HG02759 (cell line): ENCODE measurements around the gene LTB4R.
A peak's percentile ranks its signal among the peaks of the same experiment; 100 is the strongest.

ENCODE experiments used
- ATAC-seq: cut with Tn5 transposase; IDR thresholded peaks from one replicate; pipeline ENCODE4 v1.9.1; 2021; ENCODE audit warnings: mild to moderate bottlenecking, moderate library complexity; ENCODE audit not compliant: unreplicated experiment

The LTB4R gene

GRCh38 chr14:24299255-24300191 is 11.8 kb upstream of the LTB4R start, which contains the start of the genes DHRS1 and NOP9:
Gene DHRS1, minus strand, starts transcription at chr14:24299780. Its CDS starts 674 bp downstream, at chr14:24299106.
Gene NOP9, plus strand, starts transcription at chr14:24299850. Its CDS starts 105 bp downstream, at chr14:24299955.
- peak; percentile 75 for ATAC-seq

- ATAC-seq = no peak
Observed at GRCh38 chr14:24300326-24300980, 10.8 kb upstream of the LTB4R start.

- no peak for ATAC-seq
Observed at GRCh38 chr14:24304019-24304387, 7.3 kb upstream of the LTB4R start.

- ATAC-seq = no peak
Observed at GRCh38 chr14:24307156-24307574, 4.1 kb upstream of the LTB4R start.

- no peak for ATAC-seq
Observed at GRCh38 chr14:24307575-24308341, 3.5 kb upstream of the LTB4R start, which contains the start of gene CIDEB. Gene CIDEB, minus strand, starts transcription at chr14:24307977. Its CDS starts 119 bp downstream, at chr14:24307858.

GRCh38 chr14:24308342-24309124 is 2.8 kb upstream of the LTB4R start:
- no peak for ATAC-seq

- no peak for ATAC-seq
Observed at GRCh38 chr14:24309538-24310264, 1.6 kb upstream of the LTB4R start, which contains the start of gene LTB4R2. Gene LTB4R2, plus strand, starts transcription at chr14:24310140. Its CDS starts 525 bp downstream, at chr14:24310665.

- ATAC-seq = no peak
Observed at GRCh38 chr14:24310265-24310645, 1.0 kb upstream of the LTB4R start.

GRCh38 chr14:24311837-24312615 is 724 bp downstream of the LTB4R start:
- ATAC-seq = no peak

GRCh38 chr14:24312736-24313507 is 1.6 kb downstream of the LTB4R start:
- ATAC-seq = no peak

- ATAC-seq = no peak
Observed at GRCh38 chr14:24313913-24314312, 2.6 kb downstream of the LTB4R start.

GRCh38 chr14:24314377-24315193 is 3.3 kb downstream of the LTB4R start:
- ATAC-seq = no peak

GRCh38 chr14:24315243-24315806 is 4.0 kb downstream of the LTB4R start:
- no peak for ATAC-seq

- ATAC-seq = no peak
Observed at GRCh38 chr14:24315807-24316596, 4.7 kb downstream of the LTB4R start.

- ATAC-seq = no peak
Observed at GRCh38 chr14:24316597-24316950, 5.3 kb downstream of the LTB4R start.
